Mesenchymal stem cell (in vitro differentiated cells and primary cell): ENCODE results near the gene ZNF652.
"Not testable (repeated sequence)": the region's sequence is repeated elsewhere in the genome, so short reads cannot be mapped to it uniquely, and the experiment has no call there.

Experiments used
- DNase-seq: peaks from one replicate; pipeline ENCODE4 v3.0.0-alpha.2; 2013
- H2AFZ ChIP-seq: one replicate; pipeline ENCODE4 v1.6.1; 2013; ENCODE audit warnings: low read depth, mild to moderate bottlenecking, control low read depth, inconsistent platforms, low read length, moderate library complexity
- H2AK5ac ChIP-seq: 2 replicates; pipeline ENCODE4 v1.6.1; 2013; ENCODE audit warnings: low read length, moderate library complexity, mild to moderate bottlenecking, inconsistent platforms; ENCODE audit not compliant: severe bottlenecking
- H2BK120ac ChIP-seq: one replicate; pipeline ENCODE4 v1.6.1; 2013; ENCODE audit warnings: low read depth, mild to moderate bottlenecking, inconsistent platforms, low read length, moderate library complexity
- H2BK12ac ChIP-seq, 2 experiments: one replicate each; pipeline ENCODE4 v1.6.1; 2013; ENCODE audit warnings: inconsistent platforms in 2 of 2, low read length in 2 of 2, mild to moderate bottlenecking in 2 of 2, moderate library complexity in 2 of 2, control low read depth in 1 of 2
- H2BK15ac ChIP-seq: one replicate; pipeline ENCODE4 v1.6.1; 2013; ENCODE audit warnings: mild to moderate bottlenecking, low read depth, inconsistent platforms; ENCODE audit not compliant: poor library complexity, severe bottlenecking
- H2BK5ac ChIP-seq: 2 replicates; pipeline ENCODE4 v1.6.1; 2013; ENCODE audit warnings: low read depth, mild to moderate bottlenecking, low read length, control low read depth, inconsistent platforms; ENCODE audit not compliant: poor library complexity, severe bottlenecking
- H3K14ac ChIP-seq, 2 experiments: one replicate each; pipeline ENCODE4 v1.6.1; 2013; ENCODE audit warnings: inconsistent platforms in 2 of 2, low read length in 2 of 2, control low read depth in 1 of 2, mild to moderate bottlenecking in 1 of 2, moderate library complexity in 1 of 2
- H3K18ac ChIP-seq, 2 experiments: one replicate each; pipeline ENCODE4 v1.6.1; 2013; ENCODE audit warnings: inconsistent platforms in 2 of 2, low read length in 2 of 2, control low read depth in 1 of 2, low read depth in 1 of 2, mild to moderate bottlenecking in 1 of 2
- H3K23ac ChIP-seq, 2 experiments: one replicate each; pipeline ENCODE4 v1.6.1; 2013; ENCODE audit warnings: inconsistent platforms in 2 of 2, low read length in 2 of 2, mild to moderate bottlenecking in 2 of 2, moderate library complexity in 2 of 2, control low read depth in 1 of 2
- H3K27ac ChIP-seq: 2 replicates; pipeline ENCODE4 v1.5.1; 2013; ENCODE audit warnings: mild to moderate bottlenecking, moderate library complexity, low read length, control low read depth, inconsistent platforms; ENCODE audit not compliant: poor library complexity, severe bottlenecking
- H3K27me3 ChIP-seq, 2 experiments: 2 replicates each; pipeline versions ENCODE4 v1.6.1 to v1.7.0; 2013; ENCODE audit warnings: low read length in 2 of 2, mild to moderate bottlenecking in 2 of 2, moderate library complexity in 2 of 2, control low read depth in 1 of 2, inconsistent platforms in 1 of 2; ENCODE audit not compliant: control insufficient read depth in 1 of 2, insufficient read depth in 1 of 2
- H3K36me3 ChIP-seq, 2 experiments: 2 replicates each; pipeline versions ENCODE4 v1.6.1 to v1.7.0; 2013; ENCODE audit warnings: low read length in 2 of 2, control low read depth in 1 of 2, inconsistent platforms in 1 of 2, low read depth in 1 of 2, mild to moderate bottlenecking in 1 of 2; ENCODE audit not compliant: insufficient read depth in 2 of 2, control insufficient read depth in 1 of 2
- H3K4ac ChIP-seq, 2 experiments: one replicate each; pipeline ENCODE4 v1.6.1; 2013; ENCODE audit warnings: inconsistent platforms in 2 of 2, low read length in 2 of 2, mild to moderate bottlenecking in 2 of 2, moderate library complexity in 2 of 2, control low read depth in 1 of 2, low read depth in 1 of 2
- H3K4me1 ChIP-seq: 2 replicates; pipeline ENCODE4 v1.6.1; 2013; ENCODE audit warnings: low read depth, low read length, control low read depth; ENCODE audit not compliant: control insufficient read depth, insufficient read depth
- H3K4me2 ChIP-seq: 2 replicates; pipeline ENCODE4 v1.6.1; 2013; ENCODE audit warnings: low read length, mild to moderate bottlenecking, inconsistent platforms; ENCODE audit not compliant: poor library complexity, severe bottlenecking
- H3K4me3 ChIP-seq, 2 experiments: 2 replicates each; pipeline versions ENCODE4 v1.5.1 to v1.7.0; 2013; ENCODE audit warnings: low read length in 2 of 2, mild to moderate bottlenecking in 2 of 2, control low read depth in 1 of 2, low read depth in 1 of 2; ENCODE audit not compliant: insufficient read depth in 1 of 2
- H3K79me1 ChIP-seq: replicated peaks from 2 replicates; pipeline ENCODE4 v1.6.1; 2013; ENCODE audit warnings: mild to moderate bottlenecking, control low read depth, low read length, inconsistent platforms; ENCODE audit not compliant: poor library complexity, severe bottlenecking
- H3K9ac ChIP-seq: 2 replicates; pipeline ENCODE4 v1.7.0; 2013; ENCODE audit warnings: mild to moderate bottlenecking, low read length, moderate library complexity
- H3K9me3 ChIP-seq: 2 replicates; pipeline ENCODE4 v1.7.0; 2013; ENCODE audit warnings: mild to moderate bottlenecking, low read length; ENCODE audit not compliant: control insufficient read depth
- H4K8ac ChIP-seq: one replicate; pipeline ENCODE4 v1.6.1; 2013; ENCODE audit warnings: inconsistent platforms, mild to moderate bottlenecking, low read length, moderate library complexity
- H4K91ac ChIP-seq: one replicate; pipeline ENCODE4 v1.6.1; 2013; ENCODE audit warnings: mild to moderate bottlenecking, low read length, inconsistent platforms
- WGBS: methylation state at CpG from one replicate; pipeline ENCODE4 v1.1.7; 2013; ENCODE audit warnings: mixed read lengths; 5-methylcytosine and 5-hydroxymethylcytosine counted together

The ZNF652 gene

DNA sequence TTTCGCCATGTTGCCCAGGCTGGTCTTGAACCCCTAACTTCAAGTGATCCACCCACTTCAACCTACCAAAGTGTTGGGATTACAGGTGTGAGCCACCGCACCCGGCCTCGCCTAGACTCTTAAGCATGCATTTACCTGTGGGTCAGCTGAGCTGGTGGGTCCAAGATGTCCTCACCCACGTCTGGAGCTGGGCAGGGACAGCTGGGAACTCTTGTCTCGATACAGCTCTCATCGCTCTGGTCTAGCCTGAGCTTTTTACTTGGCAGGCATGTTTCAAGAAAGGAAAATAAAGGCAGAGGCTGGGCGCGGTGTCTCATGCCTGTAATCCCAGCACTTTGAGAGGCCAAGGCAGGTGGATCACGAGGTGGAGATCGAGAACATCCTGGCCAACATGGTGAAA, 74.6 kb downstream of the ZNF652 start:
- peaks cover 14 to 17% of the 10 kb centered on the region in 2 experiments for H3K36me3 ChIP-seq
- no peak overlapping the region for H4K8ac ChIP-seq
- H2BK15ac ChIP-seq: no peak overlapping the region
- H3K79me1 ChIP-seq: peaks cover 4% of the 10 kb centered on the region
- no peak overlapping the region for H2BK5ac ChIP-seq
- H2BK12ac ChIP-seq: no peak overlapping the region
- no peak overlapping the region for H3K4me2 ChIP-seq
- no peaks in the 10 kb centered on the region for H3K9me3 ChIP-seq
- H3K4me1 ChIP-seq: no peaks in the 10 kb centered on the region
- no peak overlapping the region for H3K4ac ChIP-seq
- no peak overlapping the region for H3K18ac ChIP-seq
- H4K91ac ChIP-seq: no peak overlapping the region
- H3K27ac ChIP-seq: no peak overlapping the region
- DNase-seq: no peak
- H3K23ac ChIP-seq: no peak overlapping the region
- H3K9ac ChIP-seq: no peak overlapping the region
- no peaks in the 10 kb centered on the region for H3K27me3 ChIP-seq
- H2BK120ac ChIP-seq: no peak overlapping the region
- H2AK5ac ChIP-seq: no peak overlapping the region
- H3K4me3 ChIP-seq: no peak overlapping the region
- no peak overlapping the region for H2AFZ ChIP-seq
- no peak overlapping the region for H3K14ac ChIP-seq
- 98% methylated on average over 11 of the region's 11 CpGs for WGBS

DNA sequence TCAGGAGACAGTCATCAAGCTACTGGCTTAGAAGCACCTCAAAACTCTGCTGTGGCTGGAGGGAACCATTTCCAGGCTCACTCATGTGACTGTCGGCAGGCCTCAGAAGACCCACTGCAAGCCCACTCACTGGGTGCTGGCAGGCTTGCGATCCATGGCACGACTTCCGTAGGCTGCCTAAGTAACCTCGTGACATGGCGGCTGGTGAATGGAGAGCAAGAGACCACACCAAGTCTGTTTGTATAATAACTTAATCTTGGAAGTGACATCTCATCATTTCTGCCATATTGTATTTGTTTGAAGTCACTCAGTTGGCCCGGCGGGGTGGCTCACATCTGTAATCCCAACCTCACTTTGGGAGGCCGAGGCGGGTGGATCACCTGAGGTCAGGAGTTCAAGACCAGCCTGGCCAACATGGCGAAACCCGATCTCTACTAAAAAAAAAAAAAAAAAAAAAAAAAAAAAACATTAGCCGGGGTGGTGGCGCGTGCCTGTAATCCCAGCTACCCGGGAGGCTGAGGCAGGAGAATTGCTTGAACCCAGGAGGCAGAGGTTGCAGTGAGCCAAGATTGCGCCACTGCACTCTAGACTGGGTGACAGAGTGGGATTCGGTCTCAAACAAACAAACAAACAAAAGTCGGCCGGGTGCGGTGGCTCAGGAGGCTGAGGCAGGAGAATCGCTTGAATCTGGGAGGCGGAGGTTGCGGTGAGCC, 75.6 kb downstream of the ZNF652 start:
- H3K4me2 ChIP-seq, H3K18ac ChIP-seq, H3K79me1 ChIP-seq, H3K27me3 ChIP-seq, H3K9me3 ChIP-seq, H3K27ac ChIP-seq, H3K4me3 ChIP-seq, H3K23ac ChIP-seq, DNase-seq, H2AFZ ChIP-seq, H3K4me1 ChIP-seq, H3K9ac ChIP-seq, H2BK15ac ChIP-seq, H2BK120ac ChIP-seq, H2AK5ac ChIP-seq, H4K8ac ChIP-seq, H2BK5ac ChIP-seq, H3K14ac ChIP-seq, H2BK12ac ChIP-seq, H3K4ac ChIP-seq: not testable (repeated sequence)
- WGBS: 97% methylated on average over 23 of the region's 24 CpGs
- H3K36me3 ChIP-seq: peaks cover 14 to 16% of the 10 kb centered on the region in 2 experiments
- H4K91ac ChIP-seq: peak overlapping the region; percentile 13

DNA sequence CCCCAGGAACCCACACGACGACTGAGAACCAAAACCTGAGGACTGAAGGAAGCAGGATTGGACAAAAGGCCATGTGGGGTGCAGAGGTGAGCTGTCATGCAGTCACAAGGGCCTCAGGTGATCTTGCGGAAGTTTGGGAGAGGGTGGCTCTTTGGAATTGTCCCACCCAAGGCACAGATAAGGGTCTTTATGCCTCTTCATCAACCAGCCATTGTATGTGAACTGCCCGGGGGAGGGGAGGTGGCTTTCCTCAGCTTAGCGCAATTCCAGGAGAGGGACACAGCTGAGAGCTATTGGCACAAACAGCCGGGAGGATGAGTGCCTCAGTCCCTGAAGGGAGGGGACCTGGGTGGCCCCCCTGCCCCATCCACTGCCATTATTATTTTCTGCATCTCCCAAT, 76.3 kb downstream of the ZNF652 start:
- no peak for DNase-seq
- H3K4me2 ChIP-seq: no peak overlapping the region
- no peak overlapping the region for H2BK120ac ChIP-seq
- WGBS: 92% methylated on average over 5 of the region's 6 CpGs
- H3K9ac ChIP-seq: no peak overlapping the region
- peaks cover 4% of the 10 kb centered on the region for H3K79me1 ChIP-seq
- H3K27ac ChIP-seq: no peak overlapping the region
- H3K23ac ChIP-seq: no peak overlapping the region
- no peak overlapping the region for H2AFZ ChIP-seq
- no peak overlapping the region for H2BK15ac ChIP-seq
- H3K4me1 ChIP-seq: no peaks in the 10 kb centered on the region
- no peak overlapping the region for H4K91ac ChIP-seq
- no peaks in the 10 kb centered on the region for H3K9me3 ChIP-seq
- no peak overlapping the region for H2BK12ac ChIP-seq
- no peak overlapping the region for H3K4ac ChIP-seq
- H3K36me3 ChIP-seq: peaks cover 11 to 14% of the 10 kb centered on the region in 2 experiments
- H4K8ac ChIP-seq: no peak overlapping the region
- no peaks in the 10 kb centered on the region for H3K27me3 ChIP-seq
- no peak overlapping the region for H3K4me3 ChIP-seq
- no peak overlapping the region for H2BK5ac ChIP-seq
- no peak overlapping the region for H3K18ac ChIP-seq
- H2AK5ac ChIP-seq: no peak overlapping the region
- H3K14ac ChIP-seq: no peak overlapping the region

DNA sequence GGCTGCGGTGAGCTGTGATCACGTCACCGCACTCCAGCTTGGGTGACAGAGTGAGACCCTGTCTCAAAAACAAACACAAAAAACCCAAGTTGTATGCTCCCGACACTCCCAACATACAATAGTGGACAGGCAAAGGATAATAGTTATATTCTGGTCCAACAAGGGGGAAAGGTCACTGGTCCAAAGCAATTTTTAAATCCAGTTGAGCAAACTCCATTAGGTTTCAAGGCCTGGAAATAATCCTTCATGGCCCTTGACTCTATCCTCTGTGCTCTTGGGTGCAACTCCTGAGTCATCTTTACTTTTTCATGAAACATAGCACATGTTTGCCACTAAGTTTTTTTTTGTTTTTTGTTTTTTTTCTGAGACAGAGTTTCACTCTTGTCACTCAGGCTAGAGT, 81.1 kb downstream of the ZNF652 start:
- Histone ChIP-seq H3K9ac (no peak overlapping the region), H3K9me3 (no peaks in the 10 kb centered on the region), H2BK120ac (no peak overlapping the region), H3K79me1 (no peaks in the 10 kb centered on the region), H3K27me3 (no peaks in the 10 kb centered on the region), H3K18ac (no peak overlapping the region), H3K4me1 (no peaks in the 10 kb centered on the region), H4K8ac (no peak overlapping the region), H3K4me2 (no peak overlapping the region), H3K23ac (no peak overlapping the region), H3K4ac (no peak overlapping the region), H2BK15ac (no peak overlapping the region), H3K4me3 (no peak overlapping the region), H2BK12ac (no peak overlapping the region), H2AK5ac (no peak overlapping the region), H4K91ac (no peak overlapping the region), H3K27ac (no peak overlapping the region), H3K36me3 (no peaks in the 10 kb centered on the region), H2AFZ (no peak overlapping the region), H3K14ac (no peak overlapping the region), H2BK5ac (no peak overlapping the region)
- 93% methylated on average over 4 of the region's 4 CpGs for WGBS
- no peak for DNase-seq
